ENCODE measurements around the gene FBXO41. TPM values are rescaled to one million over a fixed set of nuclear protein-coding genes. Genes with fewer than 3 reads are reported as not detected.

FBXO41 gene
- total RNA-seq, 2 experiments from 2014 or later, result 20.4 to 57.9 TPM

DNA sequence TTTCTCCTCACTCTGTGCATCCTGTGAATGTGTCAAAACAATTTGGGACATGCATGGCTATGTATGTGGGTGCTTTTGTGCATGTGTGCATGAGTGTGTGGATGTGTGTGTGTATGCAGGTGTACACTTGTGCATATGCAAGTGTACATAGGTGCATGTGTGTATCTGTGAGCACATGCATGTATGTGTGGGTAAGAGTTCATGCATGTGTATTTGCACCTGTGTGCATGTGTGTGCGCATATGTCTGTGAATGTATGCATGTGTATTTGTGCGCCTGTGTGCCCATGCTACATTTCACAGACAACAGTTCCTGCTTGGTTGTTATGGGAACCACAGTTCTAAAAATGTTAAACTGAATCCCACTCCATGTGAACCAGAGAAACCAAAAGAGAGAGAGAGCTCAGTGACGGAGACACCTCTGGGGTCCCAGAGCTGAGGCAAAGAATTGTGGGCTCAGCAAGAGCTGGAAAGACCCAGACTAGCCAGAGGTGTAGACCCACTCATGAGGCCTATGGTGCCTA is 1.9 kb upstream of the FBXO41 start:
- H3K4me3 ChIP-seq (ENCODE audit: low read depth, low read length, poor library complexity, severe bottlenecking), result no peak overlapping the region
- H3K27ac ChIP-seq (ENCODE audit: low read depth, low read length, poor library complexity, severe bottlenecking), result peak overlapping the region; percentile 96
- no peak for DNase-seq (ENCODE audit: low spot score)
- H3K79me2 ChIP-seq (ENCODE audit: insufficient read depth, low read depth, low read length), result peaks cover 29% of the 10 kb centered on the region
- ChIA-PET CTCF (ENCODE audit: unreplicated experiment) (no interaction called here), POLR2A (interaction anchor here (0.9 to 1.5 kb wide), 3 partner anchors 49 to 54 kb away, joined by 3 read pairs; no protein-coding TSS in a partner anchor)
- intact Hi-C loops (cut with micrococcal nuclease; ENCODE audit: unreplicated experiment), result no loop called here
- peaks cover 9% of the 10 kb centered on the region for H3K36me3 ChIP-seq (ENCODE audit: insufficient read depth, low read length)
- H3K9me3 ChIP-seq (ENCODE audit: low read length), result no peaks in the 10 kb centered on the region
- peak overlapping the region; percentile 94 for H3K4me2 ChIP-seq (ENCODE audit: low read length)
- 0 out of 2 replicates have a peak, but pooled peaks cover 7% of the 10 kb centered on the region for H4K20me1 ChIP-seq (ENCODE audit: insufficient read depth, low read length)
- no TSS peak for BruUV-seq (replicated peaks)
- TF ChIP-seq EZH2phosphoT487 (IDR thresholded peaks at IDR 0.05; ENCODE audit: borderline replicate concordance, low read depth, low read length), result no peak
- TF ChIP-seq, protein P1, sequence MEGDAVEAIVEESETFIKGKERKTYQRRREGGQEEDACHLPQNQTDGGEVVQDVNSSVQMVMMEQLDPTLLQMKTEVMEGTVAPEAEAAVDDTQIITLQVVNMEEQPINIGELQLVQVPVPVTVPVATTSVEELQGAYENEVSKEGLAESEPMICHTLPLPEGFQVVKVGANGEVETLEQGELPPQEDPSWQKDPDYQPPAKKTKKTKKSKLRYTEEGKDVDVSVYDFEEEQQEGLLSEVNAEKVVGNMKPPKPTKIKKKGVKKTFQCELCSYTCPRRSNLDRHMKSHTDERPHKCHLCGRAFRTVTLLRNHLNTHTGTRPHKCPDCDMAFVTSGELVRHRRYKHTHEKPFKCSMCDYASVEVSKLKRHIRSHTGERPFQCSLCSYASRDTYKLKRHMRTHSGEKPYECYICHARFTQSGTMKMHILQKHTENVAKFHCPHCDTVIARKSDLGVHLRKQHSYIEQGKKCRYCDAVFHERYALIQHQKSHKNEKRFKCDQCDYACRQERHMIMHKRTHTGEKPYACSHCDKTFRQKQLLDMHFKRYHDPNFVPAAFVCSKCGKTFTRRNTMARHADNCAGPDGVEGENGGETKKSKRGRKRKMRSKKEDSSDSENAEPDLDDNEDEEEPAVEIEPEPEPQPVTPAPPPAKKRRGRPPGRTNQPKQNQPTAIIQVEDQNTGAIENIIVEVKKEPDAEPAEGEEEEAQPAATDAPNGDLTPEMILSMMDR (conservative IDR thresholded peaks at IDR 0.05; ENCODE audit: low read length), result no peak
- peaks cover 31% of the 10 kb centered on the region for H3K4me1 ChIP-seq (ENCODE audit: insufficient read depth, low read length, poor library complexity, severe bottlenecking)
- H3K9me2 ChIP-seq (ENCODE audit: insufficient read depth, low read length), result no peaks in the 10 kb centered on the region
- peak overlapping the region; percentile 58; the same call in 1 of the 2 replicates for H2AFZ ChIP-seq (ENCODE audit: low read length)

DNA sequence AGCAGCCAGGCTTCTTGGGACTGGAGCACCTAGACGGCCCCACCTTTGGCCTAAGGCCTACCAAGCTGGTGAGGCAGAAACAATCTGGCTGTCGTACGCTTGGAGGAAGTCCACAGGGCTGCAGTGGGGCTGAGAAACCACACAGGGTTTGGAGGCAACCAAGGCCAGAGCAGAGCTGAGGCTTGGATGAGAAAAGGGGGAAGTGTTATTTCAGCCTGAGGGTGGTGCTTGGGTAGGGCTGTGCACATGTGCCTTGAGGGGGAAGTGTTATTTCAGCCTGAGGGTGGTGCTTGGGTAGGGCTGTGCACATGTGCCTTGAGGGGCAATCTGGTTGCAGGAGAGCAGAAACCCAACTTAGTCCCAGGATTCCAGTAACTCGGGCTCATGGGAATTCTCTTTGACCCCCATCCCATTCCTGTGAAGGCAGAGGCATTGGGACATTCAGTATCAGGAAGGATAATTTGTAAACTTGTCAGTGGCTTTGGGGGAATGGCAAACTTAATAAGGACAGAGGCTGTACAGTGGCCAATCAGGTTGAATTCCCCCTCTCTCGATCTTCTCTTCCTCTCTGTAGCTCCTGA is 971 bp upstream of the FBXO41 start:
- ChIA-PET CTCF (ENCODE audit: unreplicated experiment) (interaction anchor here (0.6 kb wide), 1 partner anchor 32 kb away, joined by 3 read pairs; no protein-coding TSS in a partner anchor), POLR2A (interaction anchor here (0.7 to 1.8 kb wide), 6 partner anchors 48 to 100 kb away, joined by 3 to 10 read pairs (median 4); partner anchors contain the start of genes ALMS1, CCT7 and PRADC1)
- peaks cover 39% of the 10 kb centered on the region for H3K79me2 ChIP-seq (ENCODE audit: insufficient read depth, low read depth, low read length)
- H3K9me2 ChIP-seq (ENCODE audit: insufficient read depth, low read length), result no peaks in the 10 kb centered on the region
- TF ChIP-seq, protein P1 (conservative IDR thresholded peaks at IDR 0.05; ENCODE audit: low read length), result no peak; the same call in 1 of the 2 replicates
- no peak for TF ChIP-seq EZH2phosphoT487 (IDR thresholded peaks at IDR 0.05; ENCODE audit: borderline replicate concordance, low read depth, low read length)
- H3K36me3 ChIP-seq (ENCODE audit: insufficient read depth, low read length), result peaks cover 19% of the 10 kb centered on the region
- DNase-seq (ENCODE audit: low spot score), result peak; percentile 90
- H3K9me3 ChIP-seq (ENCODE audit: low read length), result no peaks in the 10 kb centered on the region
- intact Hi-C loops (cut with micrococcal nuclease; ENCODE audit: unreplicated experiment), result loop anchor here (1.0 kb wide), 1 partner anchor 100 kb away; the partner anchor contains the start of gene ALMS1
- peak overlapping the region; percentile 94 for H3K4me2 ChIP-seq (ENCODE audit: low read length)
- H2AFZ ChIP-seq (ENCODE audit: low read length), result peak overlapping the region; percentile 58; the same call in 1 of the 2 replicates
- peak overlapping the region; percentile 96 for H3K27ac ChIP-seq (ENCODE audit: low read depth, low read length, poor library complexity, severe bottlenecking)
- BruUV-seq (replicated peaks), result no TSS peak
- H3K4me3 ChIP-seq (ENCODE audit: low read depth, low read length, poor library complexity, severe bottlenecking), result peak overlapping the region; percentile 97
- H4K20me1 ChIP-seq (ENCODE audit: insufficient read depth, low read length), result 0 out of 2 replicates have a peak, but pooled peaks cover 16% of the 10 kb centered on the region
- peaks cover 31% of the 10 kb centered on the region for H3K4me1 ChIP-seq (ENCODE audit: insufficient read depth, low read length, poor library complexity, severe bottlenecking)

Data from OCI-LY7 (cell line).